HG02623 (cell line): ENCODE data around the gene SFI1.
"Not testable (repeated sequence)": the region's sequence is repeated elsewhere in the genome, so short reads cannot be mapped to it uniquely, and the experiment has no call there.

ENCODE experiments used
- ATAC-seq: cut with Tn5 transposase; IDR thresholded peaks from one replicate; pipeline ENCODE4 v1.9.1; 2021; ENCODE audit warnings: moderate library complexity; ENCODE audit not compliant: unreplicated experiment

Gene SFI1

GRCh38 chr22:31630331-31631329 lies 134.3 kb downstream of the SFI1 start:
- peak; percentile 37 for ATAC-seq

GRCh38 chr22:31631436-31631835 lies 135.1 kb downstream of the SFI1 start:
- no peak for ATAC-seq

GRCh38 chr22:31635638-31636306 lies 139.4 kb downstream of the SFI1 start:
- ATAC-seq, result no peak

GRCh38 chr22:31637447-31637890 lies 141.1 kb downstream of the SFI1 start:
- peak; percentile 55 for ATAC-seq

GRCh38 chr22:31637891-31638618 lies 141.7 kb downstream of the SFI1 start:
- ATAC-seq, result peak; percentile 4

GRCh38 chr22:31639436-31640039 lies 143.2 kb downstream of the SFI1 start:
- no peak for ATAC-seq

- no peak for ATAC-seq
Measured at GRCh38 chr22:31646186-31647019, 150.1 kb downstream of the SFI1 start.

- no peak for ATAC-seq
Measured at GRCh38 chr22:31647066-31647465, 150.7 kb downstream of the SFI1 start.

GRCh38 chr22:31647523-31648320 lies 151.4 kb downstream of the SFI1 start:
- ATAC-seq, result no peak

- no peak for ATAC-seq
Measured at GRCh38 chr22:31650391-31650790, 154.1 kb downstream of the SFI1 start.

GRCh38 chr22:31651664-31652063 lies 155.3 kb downstream of the SFI1 start:
- no peak for ATAC-seq

- no peak for ATAC-seq
Measured at GRCh38 chr22:31652088-31652487, 155.8 kb downstream of the SFI1 start.

GRCh38 chr22:31652911-31653684 lies 156.8 kb downstream of the SFI1 start:
- no peak for ATAC-seq

- ATAC-seq, result no peak
Measured at GRCh38 chr22:31653944-31654343, 157.6 kb downstream of the SFI1 start.

GRCh38 chr22:31654408-31654807 lies 158.1 kb downstream of the SFI1 start:
- no peak for ATAC-seq

GRCh38 chr22:31659246-31659645 lies 162.9 kb downstream of the SFI1 start:
- ATAC-seq, result no peak

GRCh38 chr22:31660860-31661341 lies 164.6 kb downstream of the SFI1 start:
- not testable (repeated sequence) for ATAC-seq
